Gastroesophageal sphincter (tissue), 4 donors: Measurements from ENCODE around the gene NUDT4B. TPM values are rescaled to one million over a fixed set of nuclear protein-coding genes. Genes with fewer than 3 reads are reported as not detected.
"Not testable (repeated sequence)": the region's sequence is repeated elsewhere in the genome, so short reads cannot be mapped to it uniquely, and the experiment has no call there.

Source experiments
- ATAC-seq: fragments of 150-250 bp; one replicate; pipeline ENCODE4 v1.9.1; 2016; ENCODE audit warnings: mild to moderate bottlenecking, moderate library complexity
- H3K27ac ChIP-seq, 4 donors: fragments of 200-600 bp; sonication (generic) in 3 of 4; 1 replicate in 3 of 4; 2 replicates in 1 of 4; pipeline ENCODE4 v1.5.1; 2016 to 2019
- H3K27me3 ChIP-seq: fragments of 200-600 bp; sonication (generic); one replicate; pipeline ENCODE4 v1.5.1; 2019
- H3K36me3 ChIP-seq, 2 donors: fragments of 200-600 bp; sonication (generic); one replicate each; pipeline ENCODE4 v1.5.1; 2019; ENCODE audit warnings: control low read depth in 1 of 2
- H3K4me1 ChIP-seq, 3 donors: fragments of 200-600 bp; sonication (generic); 1 replicate in 2 of 3; 2 replicates in 1 of 3; pipeline ENCODE4 v1.5.1; 2016 to 2019; ENCODE audit warnings: control low read depth in 2 of 3
- H3K4me3 ChIP-seq, 2 donors: fragments of 200-600 bp; sonication (generic); one replicate each; pipeline ENCODE4 v1.5.1; 2019; ENCODE audit warnings: mild to moderate bottlenecking in 1 of 2, moderate library complexity in 1 of 2
- H3K9me3 ChIP-seq, 3 donors: fragments of 200-600 bp; sonication (generic); one replicate each; pipeline ENCODE4 v1.5.1; 2017 to 2019; ENCODE audit warnings: control low read depth in 2 of 3
- WGBS, 2 donors: methylation state at CpG; one replicate each; pipeline ENCODE4 v1.1.5; 2018; ENCODE audit warnings: low coverage in 1 of 2; 5-methylcytosine and 5-hydroxymethylcytosine counted together
- total RNA-seq, 4 donors: library from RNA; depleted of rRNA; stranded (reverse); fragments of >200 nt; gene quantifications; one replicate each; pipeline ENCODE4 v1.1.0, GENCODE V29; 2016

Gene NUDT4B
- total RNA-seq, 4 donors from 2014 or later = 55.8 to 73.1 (median 64.6) TPM

GRCh38 chr1:148758412-148758811 lies 9.8 kb downstream of the NUDT4B start:
- ATAC-seq = peak; percentile 47
- H3K4me3 ChIP-seq, H3K9me3 ChIP-seq, H3K27me3 ChIP-seq, H3K4me1 ChIP-seq, H3K27ac ChIP-seq, H3K36me3 ChIP-seq: not testable (repeated sequence)
- WGBS, 2 donors = no CpG with 5 or more reads among the region's 5 CpGs

GRCh38 chr1:148758925-148759324 lies 10.4 kb downstream of the NUDT4B start:
- H3K27ac ChIP-seq, H3K27me3 ChIP-seq, ATAC-seq, H3K9me3 ChIP-seq, H3K4me1 ChIP-seq, H3K4me3 ChIP-seq, H3K36me3 ChIP-seq: not testable (repeated sequence)
- WGBS, 2 donors = no CpG with 5 or more reads among the region's 4 CpGs

- not testable (repeated sequence) for H3K27ac ChIP-seq, H3K27me3 ChIP-seq, H3K36me3 ChIP-seq, H3K9me3 ChIP-seq, H3K4me3 ChIP-seq, H3K4me1 ChIP-seq, ATAC-seq
- 73% methylated on average over 2 of the region's 2 CpGs; no CpG with 5 or more reads in 1 of the 2 donors for WGBS, 2 donors
These were observed 11.2 kb downstream of the NUDT4B start for GRCh38 chr1:148759749-148760148.

GRCh38 chr1:148760206-148760605 lies 11.6 kb downstream of the NUDT4B start:
- WGBS, 2 donors = no CpG with 5 or more reads among the region's 1 CpG
- not testable (repeated sequence) for H3K27me3 ChIP-seq, H3K27ac ChIP-seq, H3K9me3 ChIP-seq, H3K4me1 ChIP-seq, H3K36me3 ChIP-seq, H3K4me3 ChIP-seq
- peak; percentile 83 for ATAC-seq

- not testable (repeated sequence) for H3K27ac ChIP-seq, H3K36me3 ChIP-seq, H3K4me3 ChIP-seq, H3K27me3 ChIP-seq, H3K9me3 ChIP-seq, H3K4me1 ChIP-seq, ATAC-seq
These were observed 12.8 kb downstream of the NUDT4B start for GRCh38 chr1:148761360-148761759.

GRCh38 chr1:148765238-148766019 lies 16.9 kb downstream of the NUDT4B start:
- no CpG with 5 or more reads among the region's 5 CpGs for WGBS, 2 donors
- H3K4me1 ChIP-seq, H3K4me3 ChIP-seq, ATAC-seq, H3K27ac ChIP-seq, H3K9me3 ChIP-seq, H3K27me3 ChIP-seq, H3K36me3 ChIP-seq: not testable (repeated sequence)

GRCh38 chr1:148768541-148768940 lies 20.0 kb downstream of the NUDT4B start:
- H3K9me3 ChIP-seq, H3K36me3 ChIP-seq, H3K4me3 ChIP-seq, ATAC-seq, H3K27ac ChIP-seq, H3K27me3 ChIP-seq, H3K4me1 ChIP-seq: not testable (repeated sequence)
- no CpG with 5 or more reads among the region's 2 CpGs for WGBS, 2 donors

- H3K4me1 ChIP-seq, H3K27me3 ChIP-seq, ATAC-seq, H3K36me3 ChIP-seq, H3K27ac ChIP-seq, H3K9me3 ChIP-seq, H3K4me3 ChIP-seq: not testable (repeated sequence)
- WGBS, 2 donors = no CpG with 5 or more reads among the region's 3 CpGs
These were observed 20.9 kb downstream of the NUDT4B start for GRCh38 chr1:148769495-148769894.

GRCh38 chr1:148773690-148774089 lies 25.1 kb downstream of the NUDT4B start:
- WGBS, 2 donors = no CpG with 5 or more reads among the region's 4 CpGs
- H3K4me1 ChIP-seq, H3K27ac ChIP-seq, H3K4me3 ChIP-seq, H3K27me3 ChIP-seq, H3K36me3 ChIP-seq, H3K9me3 ChIP-seq: not testable (repeated sequence)
- peak; percentile 83 for ATAC-seq

GRCh38 chr1:148774102-148774501 lies 25.5 kb downstream of the NUDT4B start:
- no CpG with 5 or more reads among the region's 1 CpG for WGBS, 2 donors
- not testable (repeated sequence) for H3K4me3 ChIP-seq, H3K4me1 ChIP-seq, H3K9me3 ChIP-seq, H3K36me3 ChIP-seq, ATAC-seq, H3K27ac ChIP-seq, H3K27me3 ChIP-seq

GRCh38 chr1:148775263-148775662 lies 26.7 kb downstream of the NUDT4B start:
- ATAC-seq, H3K4me3 ChIP-seq, H3K27ac ChIP-seq, H3K27me3 ChIP-seq, H3K9me3 ChIP-seq, H3K36me3 ChIP-seq, H3K4me1 ChIP-seq: not testable (repeated sequence)
- no CpG with 5 or more reads among the region's 2 CpGs for WGBS, 2 donors

- H3K9me3 ChIP-seq, H3K27ac ChIP-seq, H3K4me1 ChIP-seq, ATAC-seq, H3K36me3 ChIP-seq, H3K4me3 ChIP-seq, H3K27me3 ChIP-seq: not testable (repeated sequence)
- WGBS, 2 donors = no CpG with 5 or more reads among the region's 1 CpG
These were observed 29.1 kb downstream of the NUDT4B start for GRCh38 chr1:148777649-148778048.

GRCh38 chr1:148780404-148780803 lies 31.8 kb downstream of the NUDT4B start:
- not testable (repeated sequence) for H3K27me3 ChIP-seq, H3K27ac ChIP-seq, H3K4me3 ChIP-seq, H3K4me1 ChIP-seq, H3K36me3 ChIP-seq, ATAC-seq, H3K9me3 ChIP-seq
- WGBS, 2 donors = no CpG with 5 or more reads among the region's 1 CpG

- not testable (repeated sequence) for H3K9me3 ChIP-seq, H3K4me1 ChIP-seq, H3K4me3 ChIP-seq, H3K36me3 ChIP-seq, H3K27me3 ChIP-seq, H3K27ac ChIP-seq
- no CpG with 5 or more reads among the region's 23 CpGs for WGBS, 2 donors
- peak; percentile 73 for ATAC-seq
These were observed 43.0 kb downstream of the NUDT4B start for GRCh38 chr1:148791543-148792099.
